Upper lobe of right lung (tissue), 1 donor: Measurements from ENCODE around the gene NPFF. TPM values are rescaled to one million over a fixed set of nuclear protein-coding genes. Genes with fewer than 3 reads are reported as not detected.
A peak's percentile ranks its signal among the peaks of the same experiment; 100 is the strongest.

Source experiments
- ATAC-seq: fragments of 200-7000 bp; cut with Tn5 transposase; one replicate; pipeline ENCODE4 v1.9.1; 2020; ENCODE audit warnings: mild to moderate bottlenecking, moderate library complexity
- DNase-seq: peaks from one replicate; pipeline ENCODE4 v3.0.0-alpha.2; 2020
- H3K27ac ChIP-seq: fragments of 200-600 bp; one replicate; pipeline ENCODE4 v1.8.0; 2022
- H3K27me3 ChIP-seq: fragments of 200-600 bp; one replicate; pipeline ENCODE4 v1.8.0; 2022; ENCODE audit warnings: mild to moderate bottlenecking
- H3K36me3 ChIP-seq: fragments of 200-600 bp; one replicate; pipeline ENCODE4 v1.8.0; 2022
- H3K4me1 ChIP-seq: fragments of 200-600 bp; one replicate; pipeline ENCODE4 v1.8.0; 2022
- H3K4me3 ChIP-seq: fragments of 200-600 bp; one replicate; pipeline ENCODE4 v1.8.0; 2022; ENCODE audit warnings: mild to moderate bottlenecking
- H3K9me3 ChIP-seq: fragments of 200-600 bp; one replicate; pipeline ENCODE4 v1.8.0; 2022
- intact Hi-C: fragments of 100-400 bp; cut with DNase I; formaldehyde crosslinking; loops from one replicate; pipeline ENCODE4 v1.11.0; 2022
- total RNA-seq: library from RNA; stranded (reverse); fragmentation: NEBNext Ultra II Directional; extraction: Animal tissue kit (Norgen Biotek cat#: 25700); gene quantifications from one replicate; pipeline ENCODE4 v1.2.1, GENCODE V29; 2021
- TF ChIP-seq, protein P1 (sequence below): fragments of 200-600 bp; IDR thresholded peaks from one replicate; pipeline ENCODE4 v1.8.0; 2022; ENCODE audit warnings: antibody characterized with exemption
- donor health status: DM: no; HTN: yes; CAD: no; lungs with severe emphysema.

Gene NPFF
- total RNA-seq, 1 donor from 2014 or later: not detected

- Histone ChIP-seq H3K27ac (peak overlapping the region; percentile 47), H3K9me3 (no peaks in the 10 kb centered on the region), H3K4me1 (peaks cover 19% of the 10 kb centered on the region), H3K36me3 (peaks cover 53% of the 10 kb centered on the region), H3K4me3 (no peak overlapping the region), H3K27me3 (no peaks in the 10 kb centered on the region)
- intact Hi-C loops: loop anchor here (10.0 kb wide), 1 partner anchor 71 kb away; no protein-coding TSS in a partner anchor
- no peak for DNase-seq
- ATAC-seq: peak; percentile 94
- TF ChIP-seq, protein P1, sequence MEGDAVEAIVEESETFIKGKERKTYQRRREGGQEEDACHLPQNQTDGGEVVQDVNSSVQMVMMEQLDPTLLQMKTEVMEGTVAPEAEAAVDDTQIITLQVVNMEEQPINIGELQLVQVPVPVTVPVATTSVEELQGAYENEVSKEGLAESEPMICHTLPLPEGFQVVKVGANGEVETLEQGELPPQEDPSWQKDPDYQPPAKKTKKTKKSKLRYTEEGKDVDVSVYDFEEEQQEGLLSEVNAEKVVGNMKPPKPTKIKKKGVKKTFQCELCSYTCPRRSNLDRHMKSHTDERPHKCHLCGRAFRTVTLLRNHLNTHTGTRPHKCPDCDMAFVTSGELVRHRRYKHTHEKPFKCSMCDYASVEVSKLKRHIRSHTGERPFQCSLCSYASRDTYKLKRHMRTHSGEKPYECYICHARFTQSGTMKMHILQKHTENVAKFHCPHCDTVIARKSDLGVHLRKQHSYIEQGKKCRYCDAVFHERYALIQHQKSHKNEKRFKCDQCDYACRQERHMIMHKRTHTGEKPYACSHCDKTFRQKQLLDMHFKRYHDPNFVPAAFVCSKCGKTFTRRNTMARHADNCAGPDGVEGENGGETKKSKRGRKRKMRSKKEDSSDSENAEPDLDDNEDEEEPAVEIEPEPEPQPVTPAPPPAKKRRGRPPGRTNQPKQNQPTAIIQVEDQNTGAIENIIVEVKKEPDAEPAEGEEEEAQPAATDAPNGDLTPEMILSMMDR: peak; percentile 75
Measured at GRCh38 chr12:53543539-53543938, 36.3 kb upstream of the NPFF start.

- peaks cover 19% of the 10 kb centered on the region for H3K4me1 ChIP-seq
- TF ChIP-seq, protein P1: no peak
- ATAC-seq (no peak), DNase-seq (no peak)
- H3K27ac ChIP-seq: no peak overlapping the region
- H3K27me3 ChIP-seq: no peaks in the 10 kb centered on the region
- H3K9me3 ChIP-seq: no peaks in the 10 kb centered on the region
- H3K36me3 ChIP-seq: peaks cover 74% of the 10 kb centered on the region
- intact Hi-C loops: no loop called here
- H3K4me3 ChIP-seq: no peak overlapping the region
Measured at GRCh38 chr12:53539526-53539925, 32.2 kb upstream of the NPFF start.

- intact Hi-C loops: no loop called here
- no peaks in the 10 kb centered on the region for H3K27me3 ChIP-seq
- DNase-seq: no peak
- ATAC-seq: peak; percentile 74
- no peaks in the 10 kb centered on the region for H3K9me3 ChIP-seq
- H3K4me1 ChIP-seq: peaks cover 10% of the 10 kb centered on the region
- peaks cover 87% of the 10 kb centered on the region for H3K36me3 ChIP-seq
- TF ChIP-seq, protein P1: no peak
- H3K4me3 ChIP-seq: no peak overlapping the region
- H3K27ac ChIP-seq: peak overlapping the region; percentile 49
Measured at GRCh38 chr12:53538209-53538689, 31.0 kb upstream of the NPFF start.

GRCh38 chr12:53536962-53537361 lies 29.7 kb upstream of the NPFF start:
- TF ChIP-seq, protein P1: no peak
- Histone ChIP-seq H3K9me3 (no peaks in the 10 kb centered on the region), H3K36me3 (peaks cover 87% of the 10 kb centered on the region), H3K4me1 (peaks cover 9% of the 10 kb centered on the region), H3K27ac (no peak overlapping the region), H3K27me3 (no peaks in the 10 kb centered on the region), H3K4me3 (no peak overlapping the region)
- ATAC-seq (peak; percentile 67), DNase-seq (no peak)
- intact Hi-C loops: no loop called here

GRCh38 chr12:53533471-53533870 lies 26.2 kb upstream of the NPFF start:
- no peak for DNase-seq
- TF ChIP-seq, protein P1: no peak
- H3K4me1 ChIP-seq: no peaks in the 10 kb centered on the region
- H3K27ac ChIP-seq: no peak overlapping the region
- H3K36me3 ChIP-seq: peaks cover 93% of the 10 kb centered on the region
- H3K27me3 ChIP-seq: no peaks in the 10 kb centered on the region
- no peaks in the 10 kb centered on the region for H3K9me3 ChIP-seq
- intact Hi-C loops: no loop called here
- no peak for ATAC-seq
- H3K4me3 ChIP-seq: no peak overlapping the region
